ENCODE measurements around the gene LAMTOR1.
"Not testable (repeated sequence)": the region's sequence is repeated elsewhere in the genome, so short reads cannot be mapped to it uniquely, and the experiment has no call there.

DNA sequence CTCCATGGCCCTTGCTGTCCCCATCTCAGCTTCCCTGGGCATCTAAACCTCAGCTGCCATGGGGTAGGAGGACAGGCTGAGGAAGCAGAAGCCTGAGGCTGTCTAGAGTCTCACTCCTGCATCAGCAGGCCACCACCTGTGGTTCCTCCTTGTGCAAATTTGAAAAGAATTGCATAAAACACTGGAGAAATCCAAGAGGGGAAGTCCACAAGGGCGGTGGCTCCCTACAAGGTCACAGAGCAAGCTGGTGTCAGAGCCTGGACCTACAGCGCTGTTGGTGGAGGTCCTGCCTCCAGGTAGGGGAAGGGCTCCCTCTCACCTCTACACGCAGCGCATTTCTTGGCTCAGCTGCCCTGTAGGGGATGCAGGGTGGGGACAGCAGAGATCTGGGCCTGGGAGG lies 32.4 kb upstream of the LAMTOR1 start, which contains the start of gene FOLR3:
- TF ChIP-seq, protein P1, sequence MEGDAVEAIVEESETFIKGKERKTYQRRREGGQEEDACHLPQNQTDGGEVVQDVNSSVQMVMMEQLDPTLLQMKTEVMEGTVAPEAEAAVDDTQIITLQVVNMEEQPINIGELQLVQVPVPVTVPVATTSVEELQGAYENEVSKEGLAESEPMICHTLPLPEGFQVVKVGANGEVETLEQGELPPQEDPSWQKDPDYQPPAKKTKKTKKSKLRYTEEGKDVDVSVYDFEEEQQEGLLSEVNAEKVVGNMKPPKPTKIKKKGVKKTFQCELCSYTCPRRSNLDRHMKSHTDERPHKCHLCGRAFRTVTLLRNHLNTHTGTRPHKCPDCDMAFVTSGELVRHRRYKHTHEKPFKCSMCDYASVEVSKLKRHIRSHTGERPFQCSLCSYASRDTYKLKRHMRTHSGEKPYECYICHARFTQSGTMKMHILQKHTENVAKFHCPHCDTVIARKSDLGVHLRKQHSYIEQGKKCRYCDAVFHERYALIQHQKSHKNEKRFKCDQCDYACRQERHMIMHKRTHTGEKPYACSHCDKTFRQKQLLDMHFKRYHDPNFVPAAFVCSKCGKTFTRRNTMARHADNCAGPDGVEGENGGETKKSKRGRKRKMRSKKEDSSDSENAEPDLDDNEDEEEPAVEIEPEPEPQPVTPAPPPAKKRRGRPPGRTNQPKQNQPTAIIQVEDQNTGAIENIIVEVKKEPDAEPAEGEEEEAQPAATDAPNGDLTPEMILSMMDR (IDR thresholded peaks at IDR 0.05) = not testable (repeated sequence)
- TF ChIP-seq POLR2A (IDR thresholded peaks at IDR 0.05) = not testable (repeated sequence)

Data from prostate gland (tissue), 2 donors.